ENCODE results near the gene IQUB. TPM values are rescaled to one million over a fixed set of nuclear protein-coding genes. Genes with fewer than 3 reads are reported as not detected.

The IQUB gene
- total and polyA plus RNA-seq, 2 donors (not counting 3 experiments of a cell fraction or from before 2014, with no cell fraction given): 0.01 TPM; not detected in 1

DNA sequence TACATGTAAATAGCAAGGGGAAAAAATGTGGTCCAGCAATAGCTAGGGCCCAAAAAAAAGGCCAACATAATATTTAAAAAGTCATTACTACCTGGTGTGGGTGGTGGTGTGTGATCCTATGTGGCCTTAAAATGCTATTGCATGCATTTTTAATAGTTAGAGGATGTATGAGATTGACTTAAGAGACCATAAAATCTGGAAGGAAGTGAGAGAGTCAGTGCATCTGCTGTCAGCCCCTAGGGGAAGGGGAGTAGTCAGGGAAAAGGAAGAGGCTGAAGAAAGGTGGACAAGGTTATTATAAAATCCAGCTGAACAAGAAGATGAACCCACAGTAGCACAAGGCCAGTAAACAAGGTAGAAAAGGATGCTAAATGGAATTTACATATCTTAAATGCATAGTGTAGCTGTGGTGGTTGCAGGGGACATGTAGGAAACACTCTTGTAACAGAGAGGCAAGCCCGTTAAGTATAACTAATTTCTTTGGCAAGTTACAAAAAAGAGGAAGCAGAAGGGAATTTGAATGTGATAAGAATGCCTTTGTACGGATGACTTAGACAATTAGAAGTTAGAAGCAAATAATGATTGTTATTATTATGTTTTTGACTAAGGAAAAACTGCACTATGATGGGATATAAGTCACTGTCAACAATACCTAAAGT, 35.1 kb upstream of the IQUB start:
- CTCF ChIA-PET: interaction anchor here (0.6 to 1.9 kb wide), 4 partner anchors 12 to 75 kb away, joined by 3 to 5 read pairs (median 4); partner anchors contain the start of gene NDUFA5
- no peak overlapping the region for H3K9ac ChIP-seq (replicated peaks; ENCODE audit: extremely low read depth, insufficient read depth, low read length)

DNA sequence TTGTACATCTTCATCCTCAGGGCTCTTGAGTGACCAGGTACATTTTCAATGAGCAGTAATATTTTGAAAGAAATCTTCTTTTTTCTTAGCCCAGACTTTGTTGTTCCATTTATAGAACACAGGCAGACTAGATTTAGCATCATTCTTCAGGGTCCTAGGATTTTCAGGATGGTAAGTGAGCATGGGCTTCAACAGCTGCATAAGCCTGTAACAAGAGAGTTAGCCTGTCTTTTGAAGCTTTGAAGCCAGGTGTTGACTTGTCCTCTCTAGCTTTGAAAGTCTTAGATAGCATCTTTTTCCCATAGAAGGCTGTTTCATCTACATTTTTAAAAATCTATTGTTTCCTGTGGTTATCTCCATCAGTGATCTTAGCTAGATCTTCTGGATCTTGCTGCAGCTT, 27.7 kb upstream of the IQUB start:
- H3K27me3 ChIP-seq (ENCODE audit: control insufficient read depth in 2 of 2, insufficient read depth in 2 of 2, low read length in 2 of 2): no peaks in the 10 kb centered on the region
- H4K20me1 ChIP-seq (replicated peaks; ENCODE audit: control insufficient read depth, extremely low read depth, insufficient read depth, low read length): no peaks in the 10 kb centered on the region
- H3K9ac ChIP-seq (replicated peaks; ENCODE audit: extremely low read depth, insufficient read depth, low read length): no peak overlapping the region
- no peak overlapping the region for H3K4me2 ChIP-seq (ENCODE audit: insufficient read depth, low read length)
- ChIA-PET CTCF (no interaction called here), POLR2A (no interaction called here)
- H2AFZ ChIP-seq (ENCODE audit: low read depth, low read length): no peak overlapping the region
- TF ChIP-seq EZH2 (IDR thresholded peaks at IDR 0.05; ENCODE audit: borderline replicate concordance, low read depth, low read length, severe bottlenecking) (no peak), POLR2AphosphoS5 (IDR thresholded peaks at IDR 0.05; ENCODE audit: insufficient read depth, low read depth, low read length) (no peak), FOS (IDR thresholded peaks at IDR 0.05; ENCODE audit: borderline replicate concordance, insufficient read depth, low read length) (no peak), POLR2A (IDR thresholded peaks at IDR 0.05; ENCODE audit: low read depth, low read length) (no peak)
- TF ChIP-seq, protein P1, sequence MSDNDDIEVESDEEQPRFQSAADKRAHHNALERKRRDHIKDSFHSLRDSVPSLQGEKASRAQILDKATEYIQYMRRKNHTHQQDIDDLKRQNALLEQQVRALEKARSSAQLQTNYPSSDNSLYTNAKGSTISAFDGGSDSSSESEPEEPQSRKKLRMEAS (IDR thresholded peaks at IDR 0.05; ENCODE audit: insufficient read depth, insufficient read length): no peak
- no peak for DNase-seq (ENCODE audit: low read depth, low spot score)
- no peaks in the 10 kb centered on the region for H3K4me1 ChIP-seq (ENCODE audit: control insufficient read depth, extremely low read depth, insufficient read depth, low read length)
- no peaks in the 10 kb centered on the region for H3K36me3 ChIP-seq (ENCODE audit: control insufficient read depth in 2 of 2, extremely low read depth in 1 of 2, insufficient read depth in 2 of 2, low read length in 2 of 2)
- dilution Hi-C loops (cut with MboI; ENCODE audit: extremely low pct_ligation_motif_present, low sequenced_read_pairs) (no loop called here), intact Hi-C loops (cut with micrococcal nuclease) (no loop called here)
- BruUV-seq (replicated peaks): no TSS peak
- FAIRE-seq: no peak
- H3K27ac ChIP-seq (ENCODE audit: insufficient read depth, low read depth, low read length): no peak overlapping the region
- peaks cover 2% of the 10 kb centered on the region for H3K79me2 ChIP-seq (ENCODE audit: control insufficient read depth, insufficient read depth, low read length)
- H3K9me3 ChIP-seq (replicated peaks; ENCODE audit: control insufficient read depth, insufficient read depth, low read length): no peaks in the 10 kb centered on the region
- no peak overlapping the region for H3K4me3 ChIP-seq (replicated peaks in 1 of 3; ENCODE audit: insufficient read depth in 1 of 3, low read depth in 1 of 3, low read length in 3 of 3)
- no peaks in the 10 kb centered on the region for H3K9me1 ChIP-seq (replicated peaks; ENCODE audit: control insufficient read depth, extremely low read depth, insufficient read depth, low read length)

More for the DNA sequence above, 35.1 kb upstream of the IQUB start:
- Histone ChIP-seq H3K4me1 (ENCODE audit: control insufficient read depth, extremely low read depth, insufficient read depth, low read length) (peaks cover 18% of the 10 kb centered on the region), H3K4me3 (replicated peaks in 1 of 3; ENCODE audit: insufficient read depth in 1 of 3, low read depth in 1 of 3, low read length in 3 of 3) (no peak overlapping the region), H3K9me1 (replicated peaks; ENCODE audit: control insufficient read depth, extremely low read depth, insufficient read depth, low read length) (no peaks in the 10 kb centered on the region), H3K27ac (ENCODE audit: insufficient read depth, low read depth, low read length) (no peak overlapping the region), H3K4me2 (ENCODE audit: insufficient read depth, low read length) (no peak overlapping the region), H2AFZ (ENCODE audit: low read depth, low read length) (peak overlapping the region; percentile 6), H3K9me3 (replicated peaks; ENCODE audit: control insufficient read depth, insufficient read depth, low read length) (no peaks in the 10 kb centered on the region), H4K20me1 (replicated peaks; ENCODE audit: control insufficient read depth, extremely low read depth, insufficient read depth, low read length) (no peaks in the 10 kb centered on the region), H3K27me3 (ENCODE audit: control insufficient read depth in 2 of 2, insufficient read depth in 2 of 2, low read length in 2 of 2) (no peaks in the 10 kb centered on the region), H3K79me2 (ENCODE audit: control insufficient read depth, insufficient read depth, low read length) (no peaks in the 10 kb centered on the region), H3K36me3 (ENCODE audit: control insufficient read depth in 2 of 2, extremely low read depth in 1 of 2, insufficient read depth in 2 of 2, low read length in 2 of 2) (no peaks in the 10 kb centered on the region)
- POLR2A ChIA-PET: no interaction called here
- intact Hi-C loops (cut with micrococcal nuclease) (loop anchor here (1.0 kb wide), 1 partner anchor 11 kb away; no protein-coding TSS in a partner anchor), dilution Hi-C loops (cut with MboI; ENCODE audit: extremely low pct_ligation_motif_present, low sequenced_read_pairs) (no loop called here)
- no peak for FAIRE-seq
- TF ChIP-seq POLR2AphosphoS5 (IDR thresholded peaks at IDR 0.05; ENCODE audit: insufficient read depth, low read depth, low read length): no peak
- DNase-seq (ENCODE audit: low read depth, low spot score): peak; percentile 45
- BruUV-seq (replicated peaks): no TSS peak

Data from endothelial cell of umbilical vein (primary cell).